ENCODE results near the gene REEP1.

Gene REEP1

GRCh38 chr2:86174445-86174844, 163.0 kb downstream of the REEP1 start:
- H3K4me3 ChIP-seq (ENCODE audit: low read depth, low read length) = no peak overlapping the region

GRCh38 chr2:86172610-86173009, 164.8 kb downstream of the REEP1 start:
- H3K4me3 ChIP-seq (ENCODE audit: low read depth, low read length) = no peak overlapping the region
- TF ChIP-seq, protein P1, sequence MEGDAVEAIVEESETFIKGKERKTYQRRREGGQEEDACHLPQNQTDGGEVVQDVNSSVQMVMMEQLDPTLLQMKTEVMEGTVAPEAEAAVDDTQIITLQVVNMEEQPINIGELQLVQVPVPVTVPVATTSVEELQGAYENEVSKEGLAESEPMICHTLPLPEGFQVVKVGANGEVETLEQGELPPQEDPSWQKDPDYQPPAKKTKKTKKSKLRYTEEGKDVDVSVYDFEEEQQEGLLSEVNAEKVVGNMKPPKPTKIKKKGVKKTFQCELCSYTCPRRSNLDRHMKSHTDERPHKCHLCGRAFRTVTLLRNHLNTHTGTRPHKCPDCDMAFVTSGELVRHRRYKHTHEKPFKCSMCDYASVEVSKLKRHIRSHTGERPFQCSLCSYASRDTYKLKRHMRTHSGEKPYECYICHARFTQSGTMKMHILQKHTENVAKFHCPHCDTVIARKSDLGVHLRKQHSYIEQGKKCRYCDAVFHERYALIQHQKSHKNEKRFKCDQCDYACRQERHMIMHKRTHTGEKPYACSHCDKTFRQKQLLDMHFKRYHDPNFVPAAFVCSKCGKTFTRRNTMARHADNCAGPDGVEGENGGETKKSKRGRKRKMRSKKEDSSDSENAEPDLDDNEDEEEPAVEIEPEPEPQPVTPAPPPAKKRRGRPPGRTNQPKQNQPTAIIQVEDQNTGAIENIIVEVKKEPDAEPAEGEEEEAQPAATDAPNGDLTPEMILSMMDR (IDR thresholded peaks at IDR 0.05; ENCODE audit: borderline replicate concordance, insufficient read depth, low read depth, low read length) = no peak

More at GRCh38 chr2:86174445-86174844, 163.0 kb downstream of the REEP1 start:
- TF ChIP-seq, protein P1 (IDR thresholded peaks at IDR 0.05; ENCODE audit: borderline replicate concordance, insufficient read depth, low read depth, low read length) = no peak

DNA sequence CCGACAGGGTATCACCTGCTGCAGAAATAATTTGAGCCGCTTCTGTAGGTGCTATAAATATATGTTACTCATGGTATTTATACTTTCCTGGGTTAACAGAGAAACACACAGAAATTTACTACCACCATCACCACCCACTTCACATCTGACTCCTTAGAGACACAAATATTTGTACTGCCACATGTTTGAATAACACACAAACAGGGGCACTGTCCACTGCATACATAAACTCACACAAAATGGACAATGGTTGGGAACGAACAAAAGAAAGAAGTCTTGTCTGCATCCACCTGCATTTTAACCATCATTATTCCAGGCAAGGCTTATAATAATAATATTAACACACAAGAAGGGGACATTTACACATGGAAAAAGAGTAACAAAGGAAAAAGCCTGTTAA, 166.1 kb downstream of the REEP1 start:
- H3K4me3 ChIP-seq (ENCODE audit: low read depth, low read length) = no peak overlapping the region
- TF ChIP-seq, protein P1 (IDR thresholded peaks at IDR 0.05; ENCODE audit: borderline replicate concordance, insufficient read depth, low read depth, low read length) = no peak

DNA sequence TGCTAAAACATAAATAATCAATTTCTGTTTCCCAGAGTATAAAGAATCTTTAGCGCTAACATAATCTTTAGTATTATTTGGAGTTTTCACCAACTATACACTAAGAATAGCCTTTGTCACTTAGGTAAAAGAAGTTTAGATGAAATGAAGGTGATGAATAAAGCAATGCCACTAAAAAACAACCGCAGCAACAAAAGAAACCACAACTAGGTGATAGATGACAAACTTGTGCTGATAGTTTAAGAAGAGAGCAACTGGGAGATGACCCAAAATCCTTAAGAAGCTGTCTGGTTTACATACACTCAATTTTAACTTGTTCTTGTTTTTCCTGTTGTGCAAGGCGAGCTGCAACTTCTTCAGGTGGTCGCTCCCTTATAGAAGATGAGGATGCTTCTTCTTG, 167.0 kb downstream of the REEP1 start:
- H3K4me3 ChIP-seq (ENCODE audit: low read depth, low read length) = no peak overlapping the region
- TF ChIP-seq, protein P1 (IDR thresholded peaks at IDR 0.05; ENCODE audit: borderline replicate concordance, insufficient read depth, low read depth, low read length) = no peak
